Activated effector memory CD4-positive, alpha-beta T cell treated with anti-CD3 and anti-CD28 coated beads, Interleukin-2, amount 50 U/mL, for 16 hours (primary cell): ENCODE results near the gene TMEM163.
"Not testable (repeated sequence)": the region's sequence is repeated elsewhere in the genome, so short reads cannot be mapped to it uniquely, and the experiment has no call there.

ENCODE experiments used
- DNase-seq: peaks from one replicate; pipeline ENCODE4 v3.0.0-alpha.2; 2020

Gene TMEM163

GRCh38 chr2:134660626-134661402 is 58.0 kb downstream of the TMEM163 start:
- DNase-seq, result no peak

GRCh38 chr2:134659724-134660123 is 59.1 kb downstream of the TMEM163 start:
- DNase-seq, result no peak

GRCh38 chr2:134657650-134658250 is 61.0 kb downstream of the TMEM163 start:
- DNase-seq, result no peak

- DNase-seq, result not testable (repeated sequence)
Measured at GRCh38 chr2:134656391-134656790, 62.4 kb downstream of the TMEM163 start.

- DNase-seq, result no peak
Measured at GRCh38 chr2:134648586-134648985, 70.2 kb downstream of the TMEM163 start.

GRCh38 chr2:134647607-134648256 is 71.1 kb downstream of the TMEM163 start:
- DNase-seq, result no peak

GRCh38 chr2:134642938-134643337 is 75.9 kb downstream of the TMEM163 start:
- DNase-seq, result no peak

GRCh38 chr2:134640494-134640893 is 78.3 kb downstream of the TMEM163 start:
- no peak for DNase-seq

- DNase-seq, result no peak
Measured at GRCh38 chr2:134639265-134639664, 79.5 kb downstream of the TMEM163 start.

- no peak for DNase-seq
Measured at GRCh38 chr2:134636714-134637113, 82.1 kb downstream of the TMEM163 start.

- DNase-seq, result no peak
Measured at GRCh38 chr2:134634054-134634753, 84.6 kb downstream of the TMEM163 start.

- DNase-seq, result no peak
Measured at GRCh38 chr2:134630504-134631159, 88.2 kb downstream of the TMEM163 start.

GRCh38 chr2:134628453-134628852 is 90.3 kb downstream of the TMEM163 start:
- DNase-seq, result no peak

GRCh38 chr2:134626781-134627180 is 92.0 kb downstream of the TMEM163 start:
- no peak for DNase-seq

- no peak for DNase-seq
Measured at GRCh38 chr2:134625311-134625710, 93.5 kb downstream of the TMEM163 start.

GRCh38 chr2:134623796-134624195 is 95.0 kb downstream of the TMEM163 start:
- no peak for DNase-seq

- no peak for DNase-seq
Measured at GRCh38 chr2:134623046-134623445, 95.8 kb downstream of the TMEM163 start.

- no peak for DNase-seq
Measured at GRCh38 chr2:134621939-134622705, 96.7 kb downstream of the TMEM163 start.

- DNase-seq, result no peak
Measured at GRCh38 chr2:134619250-134619649, 99.5 kb downstream of the TMEM163 start.

GRCh38 chr2:134615480-134615879 is 103.3 kb downstream of the TMEM163 start:
- DNase-seq, result not testable (repeated sequence)

- DNase-seq, result no peak
Measured at GRCh38 chr2:134611316-134611715, 107.5 kb downstream of the TMEM163 start.

- DNase-seq, result no peak
Measured at GRCh38 chr2:134610871-134611270, 107.9 kb downstream of the TMEM163 start.
